HEK293T (cell line): ENCODE results near the gene CPT1C.

Experiments used
- CTCF ChIA-PET: fragments of 350-600 bp; formaldehyde crosslinking; extraction: SDS; loops from one replicate; lab custom pipeline; 2021; ENCODE audit warnings: antibody characterized with exemption, inconsistent platforms; lab: Yijun Ruan, JAX
- POLR2A ChIA-PET: fragments of 350-600 bp; formaldehyde crosslinking; extraction: SDS; loops from one replicate; lab custom pipeline; 2020; ENCODE audit warnings: antibody characterized with exemption, inconsistent platforms; lab: Yijun Ruan, JAX
- DNase-seq: peaks from one replicate; pipeline ENCODE4 v3.0.0; 2012; ENCODE audit warnings: mixed read lengths; ENCODE audit errors: extremely low spot score
- ARNT ChIP-seq: fragments of 450-650 bp; IDR thresholded peaks from 2 replicates; pipeline ENCODE4 v1.6.1; 2017; ENCODE audit warnings: mild to moderate bottlenecking
- BHLHE40 ChIP-seq: fragments of 450-650 bp; IDR thresholded peaks from 2 replicates; pipeline ENCODE4 v1.6.1; 2016; ENCODE audit warnings: mild to moderate bottlenecking, moderate library complexity, borderline replicate concordance
- CTBP1 ChIP-seq: fragments of 450-650 bp; IDR thresholded peaks from 2 replicates; pipeline ENCODE4 v1.6.1; 2016; ENCODE audit warnings: borderline replicate concordance
- ELF4 ChIP-seq: fragments of 450-650 bp; IDR thresholded peaks from 2 replicates; pipeline ENCODE4 v1.6.1; 2017; ENCODE audit warnings: antibody characterized with exemption
- FOXA1 ChIP-seq: fragments of 450-650 bp; IDR thresholded peaks from 2 replicates; pipeline ENCODE4 v1.6.1; 2016; ENCODE audit warnings: mild to moderate bottlenecking
- FOXK2 ChIP-seq: fragments of 450-650 bp; IDR thresholded peaks from 2 replicates; pipeline ENCODE4 v1.6.1; 2016; ENCODE audit warnings: mild to moderate bottlenecking
- FOXM1 ChIP-seq: fragments of 450-650 bp; IDR thresholded peaks from 2 replicates; pipeline ENCODE4 v1.6.1; 2017; ENCODE audit warnings: mild to moderate bottlenecking, borderline replicate concordance
- HDGF ChIP-seq: fragments of 450-650 bp; IDR thresholded peaks from 2 replicates; pipeline ENCODE4 v1.6.1; 2017; ENCODE audit warnings: antibody characterized with exemption, borderline replicate concordance
- L3MBTL2 ChIP-seq: fragments of 450-650 bp; conservative IDR thresholded peaks from 2 replicates; pipeline ENCODE4 v1.6.1; 2016; ENCODE audit warnings: mild to moderate bottlenecking
- LEF1 ChIP-seq: fragments of 450-650 bp; IDR thresholded peaks from 2 replicates; pipeline ENCODE4 v1.6.1; 2017; ENCODE audit warnings: mild to moderate bottlenecking, borderline replicate concordance
- NFRKB ChIP-seq: fragments of 450-650 bp; IDR thresholded peaks from 2 replicates; pipeline ENCODE4 v1.6.1; 2016; ENCODE audit warnings: mild to moderate bottlenecking, moderate library complexity
- PKNOX1 ChIP-seq: fragments of 450-650 bp; IDR thresholded peaks from 2 replicates; pipeline ENCODE4 v1.6.1; 2016
- SP1 ChIP-seq: fragments of 450-650 bp; IDR thresholded peaks from 2 replicates; pipeline ENCODE4 v1.6.1; 2017
- SUZ12 ChIP-seq: fragments of 450-650 bp; IDR thresholded peaks from 2 replicates; pipeline ENCODE4 v1.6.1; 2016; ENCODE audit warnings: mild to moderate bottlenecking
- TARDBP ChIP-seq: fragments of 450-650 bp; IDR thresholded peaks from 2 replicates; pipeline ENCODE4 v1.6.1; 2016
- ZNF384 ChIP-seq: fragments of 450-650 bp; IDR thresholded peaks from 2 replicates; pipeline ENCODE4 v1.6.1; 2016

Gene CPT1C

GRCh38 chr19:49699364-49699763, 8.4 kb downstream of the CPT1C start:
- DNase-seq: no peak
- POLR2A ChIA-PET: interaction anchor here (1.9 kb wide), 1 partner anchor 18 kb away, joined by 6 read pairs; no protein-coding TSS in a partner anchor
- CTCF ChIA-PET: interaction anchor here (0.8 to 1.4 kb wide), 2 partner anchors 18 to 27 kb away, joined by 3 read pairs; no protein-coding TSS in a partner anchor
- TF ChIP-seq FOXM1: no peak
- TF ChIP-seq FOXA1: no peak
- no peak for TF ChIP-seq TARDBP
- TF ChIP-seq ZNF384: no peak

- no peak for DNase-seq
- POLR2A ChIA-PET: interaction anchor here (1.9 kb wide), 1 partner anchor 17 kb away, joined by 6 read pairs; no protein-coding TSS in a partner anchor
- CTCF ChIA-PET: no interaction called here
- TF ChIP-seq FOXK2 (no peak), LEF1 (no peak), BHLHE40 (no peak), HDGF (no peak), CTBP1 (no peak)
These were observed 9.6 kb downstream of the CPT1C start for GRCh38 chr19:49700563-49700962.

GRCh38 chr19:49701271-49701786, 10.4 kb downstream of the CPT1C start:
- CTCF ChIA-PET: no interaction called here

GRCh38 chr19:49704888-49705642, 14.1 kb downstream of the CPT1C start:
- POLR2A ChIA-PET: no interaction called here
- DNase-seq: no peak
- CTCF ChIA-PET: no interaction called here
- no peak for TF ChIP-seq BHLHE40
- no peak for TF ChIP-seq L3MBTL2
- no peak for TF ChIP-seq NFRKB
- TF ChIP-seq CTBP1: no peak
- no peak for TF ChIP-seq FOXM1
- no peak for TF ChIP-seq LEF1
- TF ChIP-seq PKNOX1: no peak
- TF ChIP-seq ZNF384: no peak
- TF ChIP-seq SUZ12: no peak
- no peak for TF ChIP-seq SP1
- no peak for TF ChIP-seq TARDBP
- TF ChIP-seq FOXK2: no peak
- no peak for TF ChIP-seq FOXA1
- TF ChIP-seq HDGF: no peak
- no peak for TF ChIP-seq ELF4
- no peak for TF ChIP-seq ARNT

More at GRCh38 chr19:49701271-49701786, 10.4 kb downstream of the CPT1C start:
- no peak for DNase-seq
- POLR2A ChIA-PET: no interaction called here
- TF ChIP-seq LEF1 (no peak), ZNF384 (no peak), BHLHE40 (no peak), FOXM1 (no peak), PKNOX1 (no peak), TARDBP (no peak), FOXA1 (no peak), SUZ12 (no peak), L3MBTL2 (no peak)

- POLR2A ChIA-PET: no interaction called here
- no peak for DNase-seq
- CTCF ChIA-PET: no interaction called here
- no peak for TF ChIP-seq L3MBTL2
- no peak for TF ChIP-seq FOXK2
- TF ChIP-seq BHLHE40: no peak
- TF ChIP-seq SP1: no peak
- TF ChIP-seq ZNF384: no peak
- TF ChIP-seq CTBP1: no peak
- no peak for TF ChIP-seq ARNT
- no peak for TF ChIP-seq PKNOX1
- no peak for TF ChIP-seq TARDBP
- TF ChIP-seq LEF1: no peak
- no peak for TF ChIP-seq FOXM1
- TF ChIP-seq FOXA1: no peak
These were observed 15.0 kb downstream of the CPT1C start for GRCh38 chr19:49705919-49706318.

GRCh38 chr19:49710372-49710951, 19.5 kb downstream of the CPT1C start:
- ChIA-PET POLR2A (no interaction called here), CTCF (no interaction called here)
- no peak for DNase-seq
- TF ChIP-seq SUZ12: no peak
- no peak for TF ChIP-seq TARDBP
